Right ventricle myocardium superior (tissue), 1 donor: ENCODE measurements around the gene GGT6. TPM values are rescaled to one million over a fixed set of nuclear protein-coding genes. Genes with fewer than 3 reads are reported as not detected.
"Not testable (repeated sequence)": the region's sequence is repeated elsewhere in the genome, so short reads cannot be mapped to it uniquely, and the experiment has no call there.

ENCODE experiments used
- ATAC-seq: fragments of 200-7000 bp; cut with Tn5 transposase; one replicate; pipeline ENCODE4 v1.9.1; 2020; ENCODE audit warnings: mild to moderate bottlenecking; ENCODE audit not compliant: poor library complexity
- DNase-seq: peaks from one replicate; pipeline ENCODE4 v3.0.0-alpha.2; 2020
- intact Hi-C: fragments of 100-400 bp; cut with DNase I; formaldehyde crosslinking; loops from one replicate; pipeline ENCODE4 v1.11.2; 2022
- total RNA-seq: library from RNA; stranded (reverse); fragmentation: NEBNext Ultra II Directional; extraction: Animal tissue kit (Norgen Biotek cat#: 25700); gene quantifications from one replicate; pipeline ENCODE4 v1.2.1, GENCODE V29; 2021
- donor health status: DM: no; HTN: yes; CAD: no; lungs with severe emphysema.

Gene GGT6
- total RNA-seq, 1 donor from 2014 or later, result not detected

DNA sequence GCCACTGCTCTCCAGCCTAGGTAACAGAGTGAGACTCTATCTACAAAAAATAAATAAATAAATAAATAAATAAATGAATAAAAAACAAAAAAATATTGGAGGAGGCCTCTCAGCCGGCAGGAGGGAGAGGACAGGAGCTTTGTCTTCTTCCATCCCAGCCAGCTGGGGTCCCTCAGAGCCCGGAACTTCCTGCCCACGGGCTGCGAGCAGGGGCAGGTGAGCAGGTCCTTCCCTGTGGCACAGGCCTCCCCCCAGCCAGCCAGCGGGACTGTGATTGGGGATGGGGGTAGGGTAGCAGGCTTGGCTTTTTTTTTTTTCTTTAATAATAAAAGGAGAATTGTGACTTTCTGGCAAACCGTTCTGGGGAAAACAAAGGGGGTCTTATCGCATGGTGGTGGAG, 34.0 kb upstream of the GGT6 start:
- DNase-seq (no peak), ATAC-seq (no peak)
- intact Hi-C loops, result no loop called here

DNA sequence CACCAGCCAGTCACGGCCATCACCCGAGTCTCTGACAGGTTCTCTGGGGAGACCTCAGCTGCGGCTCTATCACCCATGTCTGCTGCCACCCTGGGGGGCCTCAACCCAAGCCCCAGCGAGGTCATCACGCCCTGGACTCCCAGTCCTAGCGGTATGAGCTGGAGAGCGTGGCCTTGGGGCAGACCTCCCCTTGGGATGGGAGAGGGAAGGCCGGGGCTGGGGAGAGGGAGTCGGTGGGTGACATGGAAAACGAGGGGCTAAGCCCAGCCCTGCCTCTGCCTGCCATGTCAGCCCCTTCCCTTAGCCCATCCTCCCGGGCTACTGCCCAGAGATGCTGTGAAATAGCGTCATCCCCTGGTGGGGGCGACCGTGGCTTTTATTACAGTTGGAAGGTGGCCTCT, 32.6 kb upstream of the GGT6 start:
- ATAC-seq, result no peak

GRCh38 chr17:4592240-4593005, 32.0 kb upstream of the GGT6 start:
- ATAC-seq (no peak), DNase-seq (peak; percentile 20)
- intact Hi-C loops, result no loop called here

More for the DNA sequence above, 32.6 kb upstream of the GGT6 start:
- intact Hi-C loops, result no loop called here
- DNase-seq, result peak; percentile 21

- intact Hi-C loops, result no loop called here
- ATAC-seq, result no peak
- peak; percentile 43 for DNase-seq
Observed at GRCh38 chr17:4591529-4591928, 31.2 kb upstream of the GGT6 start.

GRCh38 chr17:4590981-4591453, 30.6 kb upstream of the GGT6 start:
- DNase-seq (peak; percentile 39), ATAC-seq (no peak)
- intact Hi-C loops, result no loop called here

- intact Hi-C loops, ATAC-seq: not testable (repeated sequence)
- peak; percentile 44 for DNase-seq
Observed at GRCh38 chr17:4590042-4590441, 29.7 kb upstream of the GGT6 start.

GRCh38 chr17:4588898-4589625, 28.7 kb upstream of the GGT6 start:
- DNase-seq (peak; percentile 37), ATAC-seq (no peak)
- intact Hi-C loops, result no loop called here

DNA sequence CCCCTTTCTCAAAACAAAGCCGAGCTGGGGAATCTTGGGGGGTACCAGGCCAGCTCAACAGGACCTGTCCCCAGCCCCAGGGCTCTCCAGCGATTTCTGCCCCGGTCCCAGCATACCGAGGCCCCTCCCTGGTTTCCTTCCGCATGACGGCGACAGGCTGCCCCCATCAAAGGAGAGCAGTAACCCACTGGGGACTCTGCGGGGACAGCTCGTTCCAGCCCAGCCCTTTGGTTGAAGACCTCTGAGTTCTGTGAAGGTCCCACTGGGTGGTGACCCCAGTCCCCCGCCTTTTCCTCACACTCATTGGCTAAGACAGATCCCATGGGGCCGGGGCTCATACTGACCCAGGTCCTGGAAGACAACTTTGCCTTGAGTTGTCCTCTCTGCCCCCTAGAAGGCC, 28.0 kb upstream of the GGT6 start:
- DNase-seq, result peak; percentile 68
- intact Hi-C loops, result no loop called here
- no peak for ATAC-seq

DNA sequence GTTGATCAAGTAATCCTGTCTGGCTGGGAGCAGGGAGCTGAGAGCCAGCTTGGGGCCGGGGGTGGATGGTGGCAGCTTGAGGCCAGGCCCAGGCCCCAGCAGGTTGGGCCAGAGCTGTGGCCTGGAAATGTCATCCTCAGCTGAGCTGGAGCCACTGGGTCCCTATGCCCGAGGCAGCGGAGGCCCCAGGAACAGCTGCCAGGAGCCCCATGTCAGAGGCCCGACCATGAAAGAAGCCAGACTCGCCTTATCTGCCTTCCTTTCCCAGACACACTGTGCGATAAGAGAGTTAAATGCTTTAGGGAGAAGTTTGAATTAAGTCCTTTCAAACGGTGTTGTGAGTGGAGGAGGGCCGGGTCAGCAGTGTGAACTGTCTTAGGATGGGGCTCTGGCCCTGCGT, 27.4 kb upstream of the GGT6 start:
- intact Hi-C loops, result no loop called here
- peak; percentile 69 for DNase-seq
- ATAC-seq, result peak; percentile 50

GRCh38 chr17:4587195-4587594, 26.8 kb upstream of the GGT6 start:
- intact Hi-C loops, result no loop called here
- DNase-seq, result no peak
- no peak for ATAC-seq

- intact Hi-C loops, result no loop called here
- DNase-seq (no peak), ATAC-seq (no peak)
Observed at GRCh38 chr17:4586043-4586442, 25.7 kb upstream of the GGT6 start.

DNA sequence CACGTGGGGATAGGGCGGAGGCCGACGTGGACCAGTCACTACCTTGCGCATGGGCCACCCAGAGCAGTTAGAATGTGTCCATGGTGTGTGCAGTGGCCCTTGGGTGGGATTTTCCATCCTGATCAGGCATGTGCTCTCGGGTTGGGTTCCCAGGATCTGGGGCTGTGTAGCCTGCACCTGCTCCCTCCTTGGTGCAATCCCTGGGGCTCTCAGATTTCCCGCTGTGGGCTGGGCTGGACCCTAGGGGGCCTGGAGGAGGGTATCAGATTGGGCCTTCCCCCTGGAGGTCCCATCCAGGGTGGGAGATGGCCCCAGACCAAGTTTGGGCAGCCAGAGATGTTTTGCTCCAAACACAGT, 25.2 kb upstream of the GGT6 start:
- ATAC-seq, result no peak
- DNase-seq, result no peak
- intact Hi-C loops, result no loop called here

DNA sequence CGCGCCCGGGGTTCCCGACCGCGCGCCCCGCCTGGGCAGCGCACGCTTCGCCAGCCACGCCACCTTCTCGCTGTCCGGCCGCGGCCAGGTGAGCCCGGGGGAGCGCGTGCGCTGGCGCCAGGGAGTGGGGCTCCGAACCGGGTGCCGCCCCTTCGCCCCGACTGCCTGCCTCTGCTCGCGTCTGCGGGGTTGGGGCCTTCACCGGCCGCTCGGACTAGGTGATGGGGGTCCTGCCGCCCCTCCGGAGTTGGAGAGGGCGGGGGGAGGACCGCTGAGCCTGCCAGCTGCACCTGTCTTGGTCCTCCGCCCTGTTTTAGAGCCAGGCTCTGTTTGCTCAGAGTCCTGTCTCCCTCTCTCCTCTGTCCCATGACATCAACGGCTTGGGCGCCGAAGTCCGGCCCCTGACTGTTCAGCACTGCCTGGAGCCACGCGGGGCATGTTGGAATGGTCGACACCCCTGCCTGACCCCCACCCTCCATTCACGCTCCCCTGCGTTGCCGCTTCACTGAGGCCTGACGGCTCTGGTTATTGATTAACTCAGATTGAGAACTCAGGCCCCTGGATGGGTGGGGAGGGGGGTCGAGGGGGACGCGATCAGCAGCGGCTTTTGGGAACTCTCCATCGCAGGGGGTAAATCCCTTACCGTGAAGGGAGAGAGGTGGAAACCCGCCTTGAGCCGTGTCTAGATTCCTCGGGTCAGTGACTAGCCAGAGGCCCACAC, 24.7 kb upstream of the GGT6 start:
- ATAC-seq, result no peak
- DNase-seq, result no peak
- intact Hi-C loops, result no loop called here

GRCh38 chr17:4584101-4584916, 23.9 kb upstream of the GGT6 start, which contains the start of gene SMTNL2:
Gene SMTNL2 (plus strand): TSS chr17:4584529. CDS start chr17:4584606, 77 bp downstream.
- ATAC-seq (peak; percentile 87), DNase-seq (peak; percentile 82)
- intact Hi-C loops, result no loop called here

DNA sequence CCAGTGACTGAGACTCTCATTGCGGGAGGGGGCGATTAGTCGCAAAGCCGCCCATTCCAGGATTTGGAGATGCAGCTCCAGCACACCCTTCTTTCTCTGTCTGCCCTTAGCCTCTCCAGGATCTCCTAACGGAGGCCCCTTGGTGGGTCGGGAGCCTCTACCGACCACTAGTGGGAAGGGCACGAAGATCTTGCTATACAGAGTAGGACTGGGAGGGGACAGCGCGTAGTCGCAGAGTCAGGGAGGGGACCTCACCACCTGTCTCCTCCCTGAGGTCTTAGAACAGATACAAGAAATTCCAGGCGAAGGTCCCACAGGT, 23.4 kb upstream of the GGT6 start:
- ATAC-seq (peak; percentile 71), DNase-seq (no peak)
- intact Hi-C loops, result no loop called here

DNA sequence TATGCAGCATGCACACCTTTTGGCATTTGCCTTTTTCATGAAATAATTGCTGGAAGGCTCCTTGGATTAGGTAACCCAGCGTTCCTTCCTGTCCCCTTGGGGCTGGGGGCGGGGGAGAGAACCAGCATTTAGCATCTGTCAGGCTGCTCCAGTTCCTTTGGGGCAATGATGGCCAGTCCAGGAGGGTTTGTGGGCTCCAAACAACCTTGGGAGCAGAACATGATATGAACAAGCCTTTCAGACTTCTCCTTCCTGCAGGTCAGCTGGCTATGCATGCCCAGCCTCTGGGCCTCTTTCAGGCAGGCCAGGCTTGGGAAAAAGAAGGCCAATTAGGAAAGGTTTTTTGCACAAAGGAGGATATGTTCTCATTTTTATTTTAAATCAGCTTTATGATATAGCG, 22.8 kb upstream of the GGT6 start:
- ATAC-seq, result no peak
- no peak for DNase-seq
- intact Hi-C loops, result no loop called here

DNA sequence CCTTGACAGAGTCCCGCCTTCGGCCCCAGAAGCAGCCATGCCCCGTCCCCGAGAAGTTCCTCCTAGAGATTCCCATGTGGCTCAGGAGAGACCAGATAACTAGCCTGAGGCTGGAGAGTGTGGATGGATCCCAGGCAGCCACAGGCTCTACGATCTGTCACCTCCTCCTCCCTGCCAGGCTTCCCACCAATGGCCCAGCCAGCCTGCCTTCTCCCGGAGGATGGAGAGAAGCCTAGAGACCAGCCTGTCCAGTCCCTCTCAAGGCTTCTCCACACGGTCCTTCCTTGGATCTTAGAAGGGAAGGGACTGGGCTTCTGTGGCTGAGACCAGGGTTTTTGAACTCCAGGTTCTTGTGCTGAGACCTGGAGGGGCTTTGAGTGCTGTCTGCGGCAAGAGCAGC, 22.3 kb upstream of the GGT6 start:
- intact Hi-C loops, result no loop called here

GRCh38 chr17:4582101-4582501, 21.7 kb upstream of the GGT6 start:
- DNase-seq, result no peak
- ATAC-seq, result no peak
- intact Hi-C loops, result no loop called here

More for the DNA sequence above, 22.3 kb upstream of the GGT6 start:
- no peak for DNase-seq
- no peak for ATAC-seq

GRCh38 chr17:4580291-4580690, 19.9 kb upstream of the GGT6 start:
- DNase-seq (no peak), ATAC-seq (no peak)
- intact Hi-C loops, result no loop called here
